GM21447 (cell line): ENCODE measurements around the gene JPH2.

Experiments used
- ATAC-seq: cut with Tn5 transposase; IDR thresholded peaks from one replicate; pipeline ENCODE4 v1.9.1; 2021; ENCODE audit not compliant: unreplicated experiment

JPH2 gene

GRCh38 chr20:44080646-44081267 lies 106.2 kb downstream of the JPH2 start:
- ATAC-seq, result peak; percentile 65

- ATAC-seq, result no peak
These were observed 106.9 kb downstream of the JPH2 start for GRCh38 chr20:44080064-44080463.

- ATAC-seq, result no peak
These were observed 107.7 kb downstream of the JPH2 start for GRCh38 chr20:44079291-44079690.

- ATAC-seq, result no peak
These were observed 111.1 kb downstream of the JPH2 start for GRCh38 chr20:44075950-44076232.

GRCh38 chr20:44075191-44075949 lies 111.6 kb downstream of the JPH2 start:
- no peak for ATAC-seq

GRCh38 chr20:44074252-44075151 lies 112.5 kb downstream of the JPH2 start:
- ATAC-seq, result no peak

GRCh38 chr20:44073675-44074071 lies 113.3 kb downstream of the JPH2 start:
- ATAC-seq, result no peak

- ATAC-seq, result no peak
These were observed 113.8 kb downstream of the JPH2 start for GRCh38 chr20:44073011-44073674.

- ATAC-seq, result no peak
These were observed 114.6 kb downstream of the JPH2 start for GRCh38 chr20:44072384-44072783.

GRCh38 chr20:44071526-44072111 lies 115.4 kb downstream of the JPH2 start:
- ATAC-seq, result no peak

GRCh38 chr20:44071057-44071456 lies 115.9 kb downstream of the JPH2 start:
- no peak for ATAC-seq

GRCh38 chr20:44070139-44070900 lies 116.7 kb downstream of the JPH2 start:
- ATAC-seq, result no peak

- ATAC-seq, result peak; percentile 64
These were observed 117.6 kb downstream of the JPH2 start for GRCh38 chr20:44069203-44070011.

- ATAC-seq, result no peak
These were observed 118.4 kb downstream of the JPH2 start for GRCh38 chr20:44068316-44069201.

GRCh38 chr20:44067650-44068081 lies 119.3 kb downstream of the JPH2 start:
- ATAC-seq, result no peak

GRCh38 chr20:44066645-44067606 lies 120.1 kb downstream of the JPH2 start:
- ATAC-seq, result no peak
